Right lobe of liver (tissue), 6 donors: ENCODE data around the gene STPG1. TPM values are rescaled to one million over a fixed set of nuclear protein-coding genes. Genes with fewer than 3 reads are reported as not detected.

Experiments used
- ATAC-seq, 4 donors: fragments of 200-7000 bp; cut with Tn5 transposase; one replicate each; pipeline ENCODE4 v1.9.1; 2020; ENCODE audit warnings: mild to moderate bottlenecking in 4 of 4, moderate library complexity in 4 of 4
- DNase-seq, 3 donors: peaks; one replicate each; pipeline ENCODE4 v3.0.0-alpha.2; 2020
- H3K27ac ChIP-seq, 3 donors: fragments of 200-600 bp; one replicate each; pipeline ENCODE4 v1.8.0; 2022
- H3K27me3 ChIP-seq, 2 donors: fragments of 200-600 bp; one replicate each; pipeline ENCODE4 v1.8.0; 2022
- H3K36me3 ChIP-seq, 4 donors: fragments of 200-600 bp; sonication (generic) in 1 of 4; one replicate each; pipeline versions ENCODE4 v1.5.1 to v1.8.0; 2017 to 2022; ENCODE audit warnings: control low read depth in 1 of 4
- H3K4me1 ChIP-seq, 4 donors: fragments of 200-600 bp; sonication (generic) in 1 of 4; one replicate each; pipeline versions ENCODE4 v1.5.1 to v1.8.0; 2017 to 2022; ENCODE audit warnings: control low read depth in 1 of 4
- H3K4me3 ChIP-seq, 3 donors: fragments of 200-600 bp; one replicate each; pipeline ENCODE4 v1.8.0; 2022
- H3K9me3 ChIP-seq, 4 donors: fragments of 200-600 bp; sonication (generic) in 1 of 4; one replicate each; pipeline versions ENCODE4 v1.5.1 to v1.8.0; 2017 to 2022; ENCODE audit warnings: control low read depth in 1 of 4
- POLR2A ChIP-seq: fragments of 450-650 bp; IDR thresholded peaks from one replicate; pipeline ENCODE4 v1.6.1; 2017; ENCODE audit warnings: antibody characterized with exemption, mild to moderate bottlenecking
- WGBS: methylation state at CpG from one replicate; pipeline ENCODE4 v1.1.6; 2018; ENCODE audit warnings: low coverage, low lambda C conversion rate; ENCODE audit not compliant: insufficient coverage; ENCODE audit errors: missing lambda C conversion rate; 5-methylcytosine and 5-hydroxymethylcytosine counted together
- intact Hi-C, 2 donors: fragments of 100-400 bp; cut with DNase I; formaldehyde crosslinking; loops; one replicate each; pipeline versions ENCODE4 v1.11.2 to v1.14.1; 2022
- total RNA-seq, 6 experiments: library from RNA; depleted of rRNA in 2 of 6; stranded (reverse); fragments of >200 nt in 2 of 6; fragmentation: NEBNext Ultra II Directional in 3 of 6; extraction: Animal tissue kit (Norgen Biotek cat#: 25700) in 3 of 6; gene quantifications; one replicate each; pipeline versions ENCODE4 v1.1.0 to v1.2.4, GENCODE V29; 2016 to 2023
- TF ChIP-seq, protein P1 (sequence below), 4 donors: fragments of 200-600 bp in 3 of 4; fragments of 450-650 bp in 1 of 4; IDR thresholded peaks; one replicate each; pipeline versions ENCODE4 v1.5.1 to v1.8.0; 2016 to 2022; ENCODE audit warnings: antibody characterized with exemption in 4 of 4, mild to moderate bottlenecking in 2 of 4
- donor health status: DM: no; HTN: yes; CAD: no.
- donor health status: DM: no; HTN: no; CAD: no.
- donor health status: DM: no; HTN: no; CAD: no.
- donor health status: DM: no; HTN: yes; CAD: no.
- donor health status: DM: no; HTN: yes; CAD: no.

The STPG1 gene
- total RNA-seq, 6 experiments from 2014 or later: 1.0 to 3.6 (median 1.7) TPM

DNA sequence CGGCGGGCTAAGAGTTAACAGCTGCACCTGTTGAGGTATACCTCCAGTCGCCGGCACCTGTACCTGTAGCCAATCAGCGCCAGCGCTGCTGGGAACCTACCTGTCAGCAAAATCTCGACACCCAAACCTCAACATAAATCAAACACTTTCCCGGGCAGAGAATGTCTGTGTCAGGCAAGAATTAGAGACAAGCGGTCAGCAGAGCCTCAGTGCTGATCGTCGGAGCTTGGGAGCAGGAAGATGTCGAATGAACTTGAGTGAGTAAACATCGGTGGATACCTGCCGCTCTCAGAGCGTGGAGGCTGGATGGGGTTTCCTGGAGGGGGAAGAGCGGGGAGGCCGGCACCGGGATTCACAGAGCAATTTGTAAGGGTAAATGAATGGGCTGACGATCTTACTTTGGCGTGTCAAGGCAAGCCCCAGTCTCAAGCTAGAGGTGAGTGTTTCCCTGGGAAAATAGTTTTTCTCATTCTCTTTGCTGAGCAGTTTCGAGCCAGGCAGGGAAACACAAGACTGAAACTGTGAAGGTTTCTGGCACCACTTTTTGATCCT lies 94.2 kb downstream of the STPG1 start, which contains the start of gene GRHL3:
TSS of gene GRHL3 (plus strand) at position 46 of the 552 bp plus-strand sequence. CDS start at position 241, 195 bp downstream.
- no peaks in the 10 kb centered on the region for H3K27me3 ChIP-seq
- no peak for DNase-seq
- no peak for ATAC-seq
- no peaks in the 10 kb centered on the region for H3K36me3 ChIP-seq
- no peak within 1 kb of the TSS for H3K27ac ChIP-seq
- no peaks in the 10 kb centered on the region for H3K9me3 ChIP-seq
- TF ChIP-seq POLR2A: no peak
- intact Hi-C loops: no loop called here
- H3K4me1 ChIP-seq: peaks cover 0 to 21% (median under 1%) of the 10 kb centered on the region in 4 donors
- WGBS: 26% methylated on average over 18 of the region's 21 CpGs
- no peak within 1 kb of the TSS for H3K4me3 ChIP-seq

DNA sequence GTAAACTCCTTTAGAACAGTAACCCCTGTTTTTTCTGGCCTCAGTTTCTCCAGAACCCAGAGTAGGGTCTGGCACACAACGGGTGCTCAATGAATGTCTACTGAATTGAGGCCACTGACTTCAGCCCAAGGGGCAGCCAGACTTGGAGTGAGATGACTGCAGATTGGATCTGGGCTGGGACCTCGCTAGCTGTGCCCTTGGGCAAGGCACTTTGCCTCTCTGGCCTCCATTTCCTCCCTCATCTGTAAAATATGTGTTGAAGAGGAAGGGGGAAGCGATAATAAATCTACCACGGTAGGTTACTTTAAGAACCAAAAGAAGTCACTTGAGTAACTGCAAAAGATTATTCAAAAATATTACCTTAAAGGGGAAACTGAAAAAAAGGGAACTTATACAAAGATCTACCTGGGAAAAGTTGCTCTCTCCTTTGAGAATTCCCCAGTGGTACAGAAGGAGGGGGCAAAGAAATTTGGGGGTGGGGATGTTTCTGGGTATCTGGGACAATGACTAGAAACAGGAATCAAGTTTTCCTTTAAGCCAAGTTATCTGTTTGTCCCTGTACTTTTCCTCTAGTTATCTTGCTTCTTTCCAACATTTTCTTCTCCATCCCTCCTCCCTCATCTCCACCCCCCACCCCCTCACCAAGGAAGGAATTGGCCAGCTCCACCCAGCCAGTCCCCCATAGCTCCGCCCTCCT lies 94.8 kb downstream of the STPG1 start:
- intact Hi-C loops: no loop called here
- TF ChIP-seq POLR2A: no peak
- TF ChIP-seq, protein P1, sequence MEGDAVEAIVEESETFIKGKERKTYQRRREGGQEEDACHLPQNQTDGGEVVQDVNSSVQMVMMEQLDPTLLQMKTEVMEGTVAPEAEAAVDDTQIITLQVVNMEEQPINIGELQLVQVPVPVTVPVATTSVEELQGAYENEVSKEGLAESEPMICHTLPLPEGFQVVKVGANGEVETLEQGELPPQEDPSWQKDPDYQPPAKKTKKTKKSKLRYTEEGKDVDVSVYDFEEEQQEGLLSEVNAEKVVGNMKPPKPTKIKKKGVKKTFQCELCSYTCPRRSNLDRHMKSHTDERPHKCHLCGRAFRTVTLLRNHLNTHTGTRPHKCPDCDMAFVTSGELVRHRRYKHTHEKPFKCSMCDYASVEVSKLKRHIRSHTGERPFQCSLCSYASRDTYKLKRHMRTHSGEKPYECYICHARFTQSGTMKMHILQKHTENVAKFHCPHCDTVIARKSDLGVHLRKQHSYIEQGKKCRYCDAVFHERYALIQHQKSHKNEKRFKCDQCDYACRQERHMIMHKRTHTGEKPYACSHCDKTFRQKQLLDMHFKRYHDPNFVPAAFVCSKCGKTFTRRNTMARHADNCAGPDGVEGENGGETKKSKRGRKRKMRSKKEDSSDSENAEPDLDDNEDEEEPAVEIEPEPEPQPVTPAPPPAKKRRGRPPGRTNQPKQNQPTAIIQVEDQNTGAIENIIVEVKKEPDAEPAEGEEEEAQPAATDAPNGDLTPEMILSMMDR (IDR thresholded peaks at IDR 0.05): no peak
- 70% methylated on average over 5 of the region's 5 CpGs for whole genome bisulfite sequencing
- Histone ChIP-seq H3K4me3 (no peak overlapping the region), H3K4me1 (peaks cover 0 to 21% (median under 1%) of the 10 kb centered on the region in 4 donors), H3K36me3 (no peaks in the 10 kb centered on the region), H3K27me3 (no peaks in the 10 kb centered on the region), H3K27ac (no peak overlapping the region), H3K9me3 (no peaks in the 10 kb centered on the region)
- ATAC-seq (no peak), DNase-seq (no peak)

DNA sequence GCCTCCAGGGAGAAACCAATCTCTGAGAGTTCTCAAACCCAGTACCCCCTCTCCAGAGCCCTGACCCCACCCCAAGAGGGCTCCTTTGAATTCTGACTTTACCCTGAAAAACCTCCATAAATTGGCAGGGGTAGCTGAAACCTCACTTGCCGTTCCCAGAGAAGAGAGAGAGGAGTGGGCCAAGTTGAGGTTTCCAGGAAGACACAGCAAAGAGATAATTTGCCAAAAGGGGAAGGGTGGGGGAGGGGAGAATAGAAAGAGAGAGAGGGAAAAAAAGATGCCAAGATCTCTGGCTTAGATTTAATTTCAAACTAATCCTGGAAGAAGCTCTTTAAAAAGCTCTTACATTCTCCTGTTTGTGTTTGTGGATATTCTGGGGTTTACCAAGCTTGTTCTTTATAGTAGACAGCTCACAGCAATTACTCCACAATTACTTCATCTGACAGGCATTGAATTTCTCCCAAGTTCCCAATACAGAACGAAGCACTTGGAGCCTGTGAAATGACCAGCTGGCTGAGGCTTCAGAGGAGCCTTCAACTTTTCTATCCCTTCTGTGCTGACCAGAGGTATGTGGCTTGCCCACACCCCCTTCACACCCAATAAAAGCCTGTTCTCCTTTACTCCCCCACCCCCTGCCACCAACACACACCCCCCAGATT lies 95.5 kb downstream of the STPG1 start:
- intact Hi-C loops: no loop called here
- H3K4me3 ChIP-seq: no peak overlapping the region
- H3K36me3 ChIP-seq: no peaks in the 10 kb centered on the region
- peaks cover 0 to 21% (median under 1%) of the 10 kb centered on the region in 4 donors for H3K4me1 ChIP-seq
- ATAC-seq (no peak), DNase-seq (no peak)
- no peak for TF ChIP-seq POLR2A
- TF ChIP-seq, protein P1 (IDR thresholded peaks at IDR 0.05): no peak
- H3K9me3 ChIP-seq: no peaks in the 10 kb centered on the region
- H3K27me3 ChIP-seq: no peaks in the 10 kb centered on the region
- H3K27ac ChIP-seq: no peak overlapping the region
- 50% methylated on average over 1 of the region's 2 CpGs for WGBS

DNA sequence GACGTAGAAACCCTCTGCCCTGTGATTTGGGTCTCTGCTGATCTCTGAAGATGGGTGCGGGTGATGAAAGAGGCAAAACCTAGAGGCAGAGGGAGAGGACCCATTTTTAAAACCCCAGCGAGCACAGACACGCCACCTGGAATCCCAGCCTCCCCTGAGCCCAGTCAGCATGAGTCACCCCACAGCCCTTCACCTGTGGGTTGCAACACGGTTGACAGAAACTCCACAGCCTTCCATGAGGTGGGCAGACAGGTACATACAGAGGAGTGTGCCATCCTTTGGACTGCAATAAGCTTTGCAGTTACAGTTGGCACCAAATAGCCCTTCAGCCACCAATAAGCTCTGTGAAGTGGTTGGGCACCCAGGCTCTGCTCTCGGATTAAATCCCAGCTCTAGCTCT lies 96.5 kb downstream of the STPG1 start:
- no peak for TF ChIP-seq POLR2A
- TF ChIP-seq, protein P1 (IDR thresholded peaks at IDR 0.05): no peak
- Histone ChIP-seq H3K27ac (no peak overlapping the region), H3K4me1 (peaks cover 0 to 21% (median under 1%) of the 10 kb centered on the region in 4 donors), H3K27me3 (no peaks in the 10 kb centered on the region), H3K9me3 (no peaks in the 10 kb centered on the region), H3K36me3 (no peaks in the 10 kb centered on the region), H3K4me3 (no peak overlapping the region)
- intact Hi-C loops: no loop called here
- DNase-seq: no peak
- 69% methylated on average over 3 of the region's 6 CpGs for WGBS
- ATAC-seq: no peak

DNA sequence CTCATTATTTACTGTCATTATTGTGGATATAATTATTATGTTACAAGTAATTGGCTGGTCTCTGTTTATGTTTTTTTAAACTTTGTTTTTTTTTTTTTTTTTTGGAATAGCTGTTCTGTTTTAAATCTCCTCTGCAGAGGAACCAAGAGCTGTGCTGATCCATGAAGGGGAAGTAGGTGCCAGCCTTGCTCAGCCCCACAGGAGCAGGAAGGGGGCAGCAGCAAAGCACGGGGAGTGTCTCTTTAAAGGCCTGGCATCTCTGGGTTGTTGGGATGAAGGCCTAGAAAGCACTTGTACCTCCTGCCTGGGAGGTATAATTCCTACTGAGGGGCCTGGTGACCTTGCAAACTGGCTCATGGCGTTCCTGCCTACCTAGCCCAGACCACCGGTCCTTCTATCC lies 96.9 kb downstream of the STPG1 start:
- DNase-seq: no peak
- H3K4me3 ChIP-seq: no peak overlapping the region
- no peaks in the 10 kb centered on the region for H3K9me3 ChIP-seq
- ATAC-seq: no peak
- no peaks in the 10 kb centered on the region for H3K36me3 ChIP-seq
- H3K27ac ChIP-seq: no peak overlapping the region
- peaks cover 0 to 20% (median under 1%) of the 10 kb centered on the region in 4 donors for H3K4me1 ChIP-seq
- no peaks in the 10 kb centered on the region for H3K27me3 ChIP-seq
- WGBS: 79% methylated on average over 3 of the region's 3 CpGs
- no peak for TF ChIP-seq POLR2A
- TF ChIP-seq, protein P1 (IDR thresholded peaks at IDR 0.05): no peak
- intact Hi-C loops: no loop called here
